MM.1S (cell line): ENCODE results near the gene SLC37A1.

Experiments used
- DNase-seq: peaks from one replicate; pipeline ENCODE4 v3.0.0-alpha.2; 2015
- H2AFZ ChIP-seq: fragments of 300-600 bp; sonication (generic); 2 replicates; pipeline ENCODE4 v1.6.0; 2016; ENCODE audit warnings: antibody characterized with exemption, low read length
- H3F3A ChIP-seq: fragments of 300-600 bp; sonication (generic); 2 replicates; pipeline ENCODE4 v1.6.1; 2016; ENCODE audit warnings: mild to moderate bottlenecking, antibody characterized with exemption, low read length, moderate library complexity, mixed read lengths; ENCODE audit not compliant: insufficient read depth
- H3K27ac ChIP-seq: fragments of 300-600 bp; sonication (generic); 2 replicates; pipeline ENCODE4 v1.5.1; 2016; ENCODE audit warnings: mild to moderate bottlenecking, low read length
- H3K27me3 ChIP-seq: fragments of 300-600 bp; sonication (generic); replicated peaks from 2 replicates; pipeline ENCODE4 v1.6.0; 2016; ENCODE audit warnings: low read length; ENCODE audit not compliant: insufficient read depth
- H3K36me3 ChIP-seq: fragments of 300-600 bp; sonication (generic); replicated peaks from 2 replicates; pipeline ENCODE4 v1.6.1; 2016; ENCODE audit warnings: mild to moderate bottlenecking, low read length, mixed read lengths; ENCODE audit not compliant: insufficient read depth
- H3K4me1 ChIP-seq: fragments of 300-600 bp; sonication (generic); 2 replicates; pipeline ENCODE4 v1.6.1; 2016; ENCODE audit warnings: low read length, mixed read lengths
- H3K4me2 ChIP-seq: fragments of 300-600 bp; sonication (generic); 2 replicates; pipeline ENCODE4 v1.6.0; 2016; ENCODE audit warnings: low read depth, low read length
- H3K4me3 ChIP-seq: fragments of 300-600 bp; sonication (generic); 2 replicates; pipeline ENCODE4 v1.5.1; 2016; ENCODE audit warnings: low read length, mixed read lengths
- H3K79me2 ChIP-seq: fragments of 300-600 bp; sonication (generic); 2 replicates; pipeline ENCODE4 v1.6.1; 2016; ENCODE audit warnings: mixed run types, low read length, mixed read lengths
- H3K9ac ChIP-seq: fragments of 300-600 bp; sonication (generic); 2 replicates; pipeline ENCODE4 v1.6.1; 2016; ENCODE audit warnings: low read length, mixed read lengths
- H3K9me2 ChIP-seq: fragments of 300-600 bp; sonication (generic); replicated peaks from 2 replicates; pipeline ENCODE4 v1.6.1; 2016; ENCODE audit warnings: mild to moderate bottlenecking, low read length, mixed read lengths; ENCODE audit not compliant: insufficient read depth
- H3K9me3 ChIP-seq: fragments of 300-600 bp; sonication (generic); replicated peaks from 2 replicates; pipeline ENCODE4 v1.6.1; 2016; ENCODE audit warnings: mild to moderate bottlenecking, low read length, mixed read lengths; ENCODE audit not compliant: insufficient read depth
- H4K20me1 ChIP-seq: fragments of 300-600 bp; sonication (generic); 2 replicates; pipeline ENCODE4 v1.6.1; 2016; ENCODE audit warnings: mild to moderate bottlenecking, low read length, moderate library complexity, mixed read lengths; ENCODE audit not compliant: insufficient read depth
- EZH2 ChIP-seq: fragments of 300-600 bp; sonication (generic); optimal IDR thresholded peaks from 2 replicates; pipeline ENCODE3; 2017; ENCODE audit warnings: low read depth, mild to moderate bottlenecking, antibody characterized with exemption, low read length, mixed read lengths
- EZH2phosphoT487 ChIP-seq: fragments of 300-600 bp; sonication (generic); IDR thresholded peaks from 2 replicates; pipeline ENCODE4 v1.6.1; 2018; ENCODE audit warnings: antibody characterized with exemption, low read length
- TF ChIP-seq, protein P1 (sequence below): fragments of 300-600 bp; sonication (generic); IDR thresholded peaks from 2 replicates; pipeline ENCODE4 v1.5.1; 2016; ENCODE audit warnings: antibody characterized with exemption, low read length, mixed read lengths

SLC37A1 gene

DNA sequence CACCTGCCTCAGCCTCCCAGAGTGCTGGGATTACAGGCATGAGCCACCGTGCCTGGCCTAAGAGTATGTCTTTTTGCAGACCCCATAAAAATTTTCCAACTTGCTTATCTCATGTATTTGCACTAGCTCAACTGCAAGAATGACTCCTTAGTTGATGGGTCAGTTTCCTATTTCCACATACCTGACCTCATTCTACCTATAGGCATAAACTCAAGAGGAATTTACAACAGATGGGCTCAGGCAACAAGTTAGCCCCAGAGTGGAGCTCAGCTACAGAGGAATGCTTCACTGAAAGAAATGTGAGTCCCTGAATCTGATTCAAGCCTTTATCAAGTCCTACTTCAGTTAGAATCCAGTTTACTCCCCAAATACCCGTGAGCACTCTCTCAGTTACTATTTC lies 5.3 kb upstream of the SLC37A1 start:
- H3K9me3 ChIP-seq: no peaks in the 10 kb centered on the region
- peaks cover 11% of the 10 kb centered on the region; the same call in 1 of the 2 replicates for H3K4me1 ChIP-seq
- H4K20me1 ChIP-seq: no peaks in the 10 kb centered on the region
- TF ChIP-seq EZH2phosphoT487: no peak
- TF ChIP-seq, protein P1, sequence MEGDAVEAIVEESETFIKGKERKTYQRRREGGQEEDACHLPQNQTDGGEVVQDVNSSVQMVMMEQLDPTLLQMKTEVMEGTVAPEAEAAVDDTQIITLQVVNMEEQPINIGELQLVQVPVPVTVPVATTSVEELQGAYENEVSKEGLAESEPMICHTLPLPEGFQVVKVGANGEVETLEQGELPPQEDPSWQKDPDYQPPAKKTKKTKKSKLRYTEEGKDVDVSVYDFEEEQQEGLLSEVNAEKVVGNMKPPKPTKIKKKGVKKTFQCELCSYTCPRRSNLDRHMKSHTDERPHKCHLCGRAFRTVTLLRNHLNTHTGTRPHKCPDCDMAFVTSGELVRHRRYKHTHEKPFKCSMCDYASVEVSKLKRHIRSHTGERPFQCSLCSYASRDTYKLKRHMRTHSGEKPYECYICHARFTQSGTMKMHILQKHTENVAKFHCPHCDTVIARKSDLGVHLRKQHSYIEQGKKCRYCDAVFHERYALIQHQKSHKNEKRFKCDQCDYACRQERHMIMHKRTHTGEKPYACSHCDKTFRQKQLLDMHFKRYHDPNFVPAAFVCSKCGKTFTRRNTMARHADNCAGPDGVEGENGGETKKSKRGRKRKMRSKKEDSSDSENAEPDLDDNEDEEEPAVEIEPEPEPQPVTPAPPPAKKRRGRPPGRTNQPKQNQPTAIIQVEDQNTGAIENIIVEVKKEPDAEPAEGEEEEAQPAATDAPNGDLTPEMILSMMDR: no peak
- no peak for TF ChIP-seq EZH2
- H3K36me3 ChIP-seq: no peaks in the 10 kb centered on the region
- no peak overlapping the region for H3K4me2 ChIP-seq
- H3K4me3 ChIP-seq: no peak overlapping the region
- no peaks in the 10 kb centered on the region for H3K9me2 ChIP-seq
- DNase-seq: no peak
- no peaks in the 10 kb centered on the region for H3F3A ChIP-seq
- H2AFZ ChIP-seq: no peak overlapping the region
- no peak overlapping the region for H3K9ac ChIP-seq
- H3K27ac ChIP-seq: no peak overlapping the region
- no peaks in the 10 kb centered on the region for H3K79me2 ChIP-seq
- H3K27me3 ChIP-seq: peaks cover 63% of the 10 kb centered on the region

DNA sequence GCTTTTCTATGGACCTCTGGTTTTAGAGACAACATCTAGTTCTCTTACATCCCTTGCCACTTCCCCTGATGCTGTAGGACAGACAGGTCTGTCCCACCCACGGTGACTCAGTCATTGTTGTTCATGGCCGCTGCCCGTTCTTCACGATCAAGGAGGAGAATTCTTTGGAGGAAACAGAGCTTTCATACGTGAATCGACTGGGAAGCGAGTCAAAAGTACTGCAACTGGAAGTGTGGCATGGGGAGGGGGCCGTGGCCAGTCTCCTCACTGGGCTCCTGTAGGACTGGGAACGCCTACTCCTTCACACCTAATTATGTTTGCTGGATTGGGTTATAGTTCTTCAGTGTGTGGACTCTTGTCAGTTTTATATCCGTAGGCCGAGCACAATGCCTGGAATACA lies 4.4 kb upstream of the SLC37A1 start:
- Histone ChIP-seq H3F3A (no peaks in the 10 kb centered on the region), H4K20me1 (no peaks in the 10 kb centered on the region), H3K27me3 (peaks cover 59% of the 10 kb centered on the region), H3K4me2 (no peak overlapping the region), H3K79me2 (no peaks in the 10 kb centered on the region), H3K9me3 (no peaks in the 10 kb centered on the region), H2AFZ (no peak overlapping the region), H3K9me2 (no peaks in the 10 kb centered on the region), H3K4me3 (no peak overlapping the region), H3K9ac (no peak overlapping the region), H3K4me1 (peaks cover 11% of the 10 kb centered on the region; the same call in 1 of the 2 replicates), H3K27ac (no peak overlapping the region), H3K36me3 (no peaks in the 10 kb centered on the region)
- no peak for DNase-seq
- TF ChIP-seq EZH2 (no peak), EZH2phosphoT487 (no peak)
- TF ChIP-seq, protein P1: no peak

DNA sequence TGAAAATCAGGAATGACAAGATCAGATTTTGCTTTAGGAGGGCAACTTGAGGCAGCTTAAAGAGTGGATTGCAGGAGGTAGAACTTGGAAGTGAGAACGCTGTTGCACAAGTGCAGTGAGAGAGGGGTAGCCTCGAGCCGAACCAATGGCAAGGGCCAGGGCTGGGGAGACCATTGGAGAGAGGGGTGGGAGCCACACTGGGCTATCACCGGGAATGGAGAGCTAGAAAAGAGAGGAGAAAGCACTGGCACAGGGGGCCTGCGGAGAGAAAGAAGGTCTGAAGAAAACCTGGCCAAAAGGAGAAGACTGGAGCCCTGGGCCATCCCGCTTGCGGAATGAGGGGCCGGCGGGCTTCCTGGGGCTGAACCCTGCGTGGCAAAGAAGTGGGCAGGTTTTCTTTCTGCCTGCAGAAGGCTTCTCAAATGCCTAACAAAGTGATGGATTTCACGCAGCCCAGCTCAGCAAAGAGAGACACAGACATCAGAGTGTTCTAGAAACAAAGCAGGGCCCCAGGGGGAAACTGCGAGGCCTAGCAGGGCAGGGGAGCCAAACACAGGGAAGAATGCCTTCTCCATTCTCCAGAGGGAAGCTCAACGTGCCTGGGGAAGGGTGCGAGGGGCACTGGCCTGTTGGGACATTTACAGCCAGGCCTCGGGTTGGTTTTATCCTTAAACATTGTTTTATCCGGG lies 1.2 kb upstream of the SLC37A1 start:
- Histone ChIP-seq H4K20me1 (no peaks in the 10 kb centered on the region), H3K9me2 (no peaks in the 10 kb centered on the region), H2AFZ (no peak overlapping the region), H3K4me1 (no peaks in the 10 kb centered on the region), H3K9ac (no peak overlapping the region), H3K27ac (no peak overlapping the region), H3F3A (no peaks in the 10 kb centered on the region), H3K79me2 (no peaks in the 10 kb centered on the region), H3K27me3 (peaks cover 74% of the 10 kb centered on the region), H3K36me3 (no peaks in the 10 kb centered on the region), H3K9me3 (no peaks in the 10 kb centered on the region), H3K4me3 (no peak overlapping the region), H3K4me2 (no peak overlapping the region)
- no peak for TF ChIP-seq EZH2phosphoT487
- no peak for TF ChIP-seq EZH2
- TF ChIP-seq, protein P1: no peak
- no peak for DNase-seq
